IPS-18c (cell line): ENCODE data around the gene TNFRSF12A.

Experiments
- H3K4me3 ChIP-seq: 2 replicates; pipeline ENCODE4 v1.7.0; 2013; ENCODE audit warnings: low read depth, mild to moderate bottlenecking, low read length, moderate library complexity; ENCODE audit not compliant: insufficient read depth
- H3K9me3 ChIP-seq: one replicate; pipeline ENCODE4 v1.6.1; 2013; ENCODE audit warnings: mild to moderate bottlenecking, low read length, moderate library complexity; ENCODE audit not compliant: control insufficient read depth, insufficient read depth

The TNFRSF12A gene

DNA sequence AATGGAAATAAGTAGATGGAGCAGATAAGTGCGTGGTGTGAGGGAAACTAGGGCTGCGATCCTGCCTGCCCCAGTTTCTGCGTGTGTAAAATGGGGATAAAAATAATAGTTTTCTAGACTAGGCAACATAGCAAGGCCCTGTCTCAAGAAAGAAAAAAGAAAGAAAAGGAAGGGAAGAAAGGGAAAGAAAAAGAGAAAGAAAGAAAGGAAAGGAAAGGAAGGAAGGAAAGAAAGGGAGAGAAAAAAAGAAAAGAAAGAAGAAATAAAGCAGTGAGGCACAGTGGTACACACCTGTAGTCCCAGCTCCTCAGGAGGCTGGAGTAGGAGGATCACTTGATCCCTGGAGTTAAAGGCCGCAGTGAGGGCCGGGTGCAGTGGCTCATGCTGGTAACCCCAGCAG, 37.8 kb upstream of the TNFRSF12A start:
- H3K4me3 ChIP-seq = no peak overlapping the region
- peaks cover 2% of the 10 kb centered on the region for H3K9me3 ChIP-seq

DNA sequence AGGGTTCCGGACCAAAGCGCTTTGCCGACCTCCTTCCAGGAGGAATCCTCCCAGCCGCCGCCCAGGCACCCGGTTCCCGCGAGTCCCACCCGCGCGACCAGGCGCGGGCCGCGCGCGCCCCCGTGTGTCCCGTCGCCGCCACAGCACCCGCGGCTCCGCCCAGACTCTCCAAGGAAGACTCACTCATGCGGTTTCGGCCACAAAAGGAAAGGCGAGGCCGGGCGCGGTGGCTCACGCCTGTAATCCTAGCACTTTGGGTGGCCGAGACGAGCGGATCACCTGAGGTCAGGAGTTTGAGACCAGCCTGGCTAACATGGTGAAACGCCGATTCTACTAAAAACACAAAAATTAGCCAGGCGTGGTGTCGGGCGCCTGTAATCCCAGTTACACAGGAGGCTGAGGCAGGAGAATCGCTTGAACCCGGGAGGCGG, 36.4 kb upstream of the TNFRSF12A start:
- peaks cover 2% of the 10 kb centered on the region for H3K9me3 ChIP-seq
- no peak overlapping the region; the same call in 1 of the 2 replicates for H3K4me3 ChIP-seq

DNA sequence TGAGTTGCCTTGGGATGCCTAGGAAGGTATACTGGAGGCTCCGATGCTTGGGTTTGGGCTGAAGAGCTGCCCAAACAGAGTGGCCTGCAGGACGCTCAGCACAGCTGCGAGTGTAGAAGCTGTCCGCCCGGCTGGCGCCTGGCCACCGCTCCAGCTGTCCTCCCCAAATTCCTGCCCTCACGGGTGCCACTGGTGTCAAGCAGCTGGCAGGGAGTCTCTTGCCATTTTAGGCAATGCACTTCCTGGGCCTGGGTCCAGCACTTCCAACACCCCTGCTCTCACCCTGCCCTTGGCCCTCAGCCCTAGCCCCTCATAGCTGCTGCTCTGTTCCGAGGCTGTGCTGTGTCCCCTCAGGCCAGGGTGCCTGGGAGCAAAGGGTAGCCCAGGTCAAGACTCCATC, 34.7 kb upstream of the TNFRSF12A start:
- no peak overlapping the region for H3K4me3 ChIP-seq
- H3K9me3 ChIP-seq = peaks cover 2% of the 10 kb centered on the region

DNA sequence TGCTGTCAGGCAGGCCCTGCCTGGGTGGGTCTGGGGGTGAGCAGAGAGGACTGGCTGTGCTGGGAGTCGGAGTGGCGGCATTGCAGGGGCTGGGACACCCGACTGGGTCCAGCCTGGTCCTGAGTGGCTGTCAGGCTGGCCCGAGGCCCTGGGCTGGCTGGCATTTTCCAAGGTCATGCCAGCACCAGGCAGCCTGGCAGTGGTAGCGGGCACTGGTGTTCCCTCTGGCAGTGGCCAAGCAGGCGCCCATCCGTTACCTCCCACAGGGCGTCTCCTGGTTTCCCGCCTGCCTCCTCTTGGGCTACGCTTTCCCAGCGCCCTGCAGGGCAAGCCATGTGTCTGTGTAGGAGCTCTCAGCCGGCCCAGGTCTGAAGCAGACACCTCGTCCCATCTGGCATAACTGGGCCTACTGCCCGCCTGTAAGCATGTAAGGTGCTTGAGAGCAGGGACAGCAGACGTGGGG, 34.2 kb upstream of the TNFRSF12A start:
- no peak overlapping the region for H3K4me3 ChIP-seq
- H3K9me3 ChIP-seq = peaks cover 2% of the 10 kb centered on the region

DNA sequence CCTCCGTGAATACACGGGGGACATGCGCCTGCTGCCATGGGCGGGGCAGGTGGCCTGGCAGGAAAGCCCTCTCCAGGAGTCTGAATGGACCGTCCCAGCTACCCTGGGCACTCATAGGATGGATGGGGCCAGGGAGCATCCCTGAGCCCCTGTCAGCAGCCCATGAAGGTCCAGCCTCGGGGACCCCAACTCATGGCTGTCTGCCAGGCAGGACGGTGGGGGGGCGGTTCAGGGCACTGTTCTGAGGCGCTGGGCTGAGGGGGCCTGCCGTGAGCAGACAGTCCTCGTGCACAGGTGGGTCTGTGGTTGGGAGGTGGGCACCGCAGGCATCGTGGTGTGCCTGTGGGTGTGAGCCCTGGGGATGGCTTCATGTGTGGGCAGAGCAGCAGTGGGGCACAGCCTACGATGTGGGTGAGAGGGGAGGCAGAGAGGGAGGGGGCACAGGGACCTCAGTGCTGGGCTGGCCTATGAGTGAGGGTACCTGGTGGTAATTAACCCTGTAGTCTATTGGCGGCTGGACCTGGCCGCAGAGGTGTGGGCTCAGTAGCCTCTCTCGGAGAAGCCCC, 33.5 kb upstream of the TNFRSF12A start:
- H3K9me3 ChIP-seq = no peaks in the 10 kb centered on the region
- no peak overlapping the region for H3K4me3 ChIP-seq

DNA sequence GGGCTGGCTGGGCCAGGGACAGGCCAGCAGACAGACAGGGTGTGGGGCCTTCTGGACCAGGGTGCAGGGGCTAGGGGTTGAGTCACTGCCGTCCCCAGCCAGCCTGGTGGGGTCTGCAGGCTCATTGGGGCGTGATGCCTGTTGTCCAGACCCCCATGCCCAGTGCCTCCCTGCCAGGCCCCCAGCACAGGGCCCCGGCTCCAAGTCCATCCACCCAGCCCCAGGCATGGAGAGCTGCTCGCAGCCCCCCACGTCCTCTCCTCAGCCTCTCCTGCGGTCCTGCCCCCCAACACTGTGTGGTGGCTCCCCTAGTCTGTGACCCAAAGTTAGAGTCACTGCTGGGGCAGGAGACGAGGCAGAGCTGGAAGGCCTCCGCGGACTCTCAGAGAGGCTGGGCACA, 32.9 kb upstream of the TNFRSF12A start:
- Histone ChIP-seq H3K4me3 (no peak overlapping the region), H3K9me3 (no peaks in the 10 kb centered on the region)

DNA sequence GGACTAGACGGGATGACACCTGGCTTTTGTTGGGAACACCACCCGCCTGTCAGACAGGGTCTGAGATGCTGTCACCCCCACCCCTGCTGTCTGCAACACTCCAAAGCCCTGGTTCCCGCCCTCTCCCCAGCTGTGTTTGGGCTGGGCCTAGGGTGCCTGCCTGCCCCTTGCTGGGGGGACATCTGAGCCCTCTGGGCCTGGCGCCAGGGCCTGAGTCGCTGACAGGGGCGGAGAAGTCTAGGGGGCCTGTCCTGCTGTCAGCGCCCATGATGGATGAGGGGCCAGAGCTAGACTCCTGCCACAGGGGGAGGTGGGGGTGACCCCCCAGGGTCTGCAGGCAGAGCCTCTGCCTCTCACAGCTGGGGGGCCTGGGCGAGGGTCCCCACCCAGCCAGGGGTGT, 32.3 kb upstream of the TNFRSF12A start:
- Histone ChIP-seq H3K9me3 (no peaks in the 10 kb centered on the region), H3K4me3 (no peak overlapping the region)

DNA sequence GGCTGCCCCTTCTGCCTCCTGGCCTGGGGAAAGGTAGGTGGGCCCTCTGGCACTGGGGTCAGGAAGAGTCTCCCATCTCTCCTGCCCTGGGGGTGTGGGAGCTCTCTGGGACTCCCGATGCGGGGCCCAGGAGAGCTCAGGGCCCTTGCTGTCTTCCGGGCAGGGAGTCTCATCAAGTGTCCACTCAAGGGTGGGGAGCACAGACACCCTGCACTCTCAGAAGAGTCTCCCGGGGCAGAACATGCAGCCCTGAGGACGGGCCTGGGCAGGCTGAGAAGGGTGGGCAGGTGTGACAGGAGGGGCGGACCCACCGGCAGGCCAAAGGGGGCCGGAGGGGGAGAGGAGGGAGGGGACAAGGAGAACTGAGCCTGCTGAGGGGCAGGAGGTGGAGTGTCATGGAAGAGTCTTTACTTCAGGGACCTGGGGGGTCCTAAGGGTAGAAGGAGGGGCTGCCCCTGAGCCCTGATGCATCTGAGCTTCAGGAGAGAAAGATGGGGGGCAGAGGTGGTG, 31.5 kb upstream of the TNFRSF12A start:
- Histone ChIP-seq H3K9me3 (no peaks in the 10 kb centered on the region), H3K4me3 (no peak overlapping the region)

DNA sequence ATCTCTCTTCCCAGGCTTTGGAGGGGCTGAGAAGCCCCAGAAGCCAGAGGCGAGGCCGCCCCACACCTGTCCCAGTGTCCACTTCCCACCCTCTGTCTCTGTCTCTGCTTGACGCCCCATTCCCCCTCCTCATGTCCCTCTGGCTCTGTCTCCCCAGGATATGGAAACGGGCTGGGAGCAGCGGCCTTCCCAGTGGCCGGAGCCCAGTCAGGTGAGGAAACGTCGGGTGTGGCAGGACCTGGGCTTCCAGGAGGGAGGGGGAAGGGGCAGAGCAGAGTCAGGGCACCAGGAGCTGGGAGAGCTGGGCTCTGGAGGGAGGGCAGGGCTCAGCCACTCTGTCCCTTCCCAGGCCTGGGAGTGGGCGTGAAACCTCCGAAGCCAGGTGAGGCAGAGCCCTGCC, 29.3 kb upstream of the TNFRSF12A start:
- Histone ChIP-seq H3K9me3 (no peaks in the 10 kb centered on the region), H3K4me3 (no peak overlapping the region)

DNA sequence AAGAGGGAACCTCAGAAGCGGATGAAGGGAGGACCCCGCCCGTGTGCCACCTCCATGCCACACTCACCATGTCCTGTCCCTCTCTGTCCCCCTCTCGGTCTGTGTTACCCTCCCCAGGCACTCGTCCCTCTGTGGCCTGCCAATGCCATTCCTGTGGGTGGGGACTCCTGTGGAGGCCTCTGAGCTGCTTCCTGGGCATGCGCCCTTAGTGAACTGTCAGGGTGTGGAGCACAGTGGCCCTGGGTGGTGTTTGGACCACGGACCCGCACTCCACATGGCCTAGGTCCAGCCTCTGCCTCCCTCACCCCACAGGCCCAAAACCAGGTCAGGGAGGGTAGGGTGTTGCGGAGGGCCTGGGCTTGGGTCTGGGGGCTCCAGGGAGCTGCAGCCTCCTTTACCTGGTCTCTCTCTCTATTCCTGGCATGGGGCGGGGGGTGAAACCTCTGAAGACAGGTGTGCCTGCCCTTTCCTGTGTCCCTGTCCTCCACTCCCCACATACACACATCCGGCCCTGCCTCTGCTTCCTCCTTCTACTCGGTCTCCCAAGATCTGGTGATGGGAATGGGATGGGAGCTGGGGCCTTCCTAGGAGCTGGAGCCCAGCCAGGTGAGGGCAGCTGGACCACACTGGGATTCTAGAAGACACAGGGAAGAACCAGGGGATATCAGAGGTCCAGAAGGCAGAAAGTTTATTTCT, 28.5 kb upstream of the TNFRSF12A start:
- H3K4me3 ChIP-seq = no peak overlapping the region

DNA sequence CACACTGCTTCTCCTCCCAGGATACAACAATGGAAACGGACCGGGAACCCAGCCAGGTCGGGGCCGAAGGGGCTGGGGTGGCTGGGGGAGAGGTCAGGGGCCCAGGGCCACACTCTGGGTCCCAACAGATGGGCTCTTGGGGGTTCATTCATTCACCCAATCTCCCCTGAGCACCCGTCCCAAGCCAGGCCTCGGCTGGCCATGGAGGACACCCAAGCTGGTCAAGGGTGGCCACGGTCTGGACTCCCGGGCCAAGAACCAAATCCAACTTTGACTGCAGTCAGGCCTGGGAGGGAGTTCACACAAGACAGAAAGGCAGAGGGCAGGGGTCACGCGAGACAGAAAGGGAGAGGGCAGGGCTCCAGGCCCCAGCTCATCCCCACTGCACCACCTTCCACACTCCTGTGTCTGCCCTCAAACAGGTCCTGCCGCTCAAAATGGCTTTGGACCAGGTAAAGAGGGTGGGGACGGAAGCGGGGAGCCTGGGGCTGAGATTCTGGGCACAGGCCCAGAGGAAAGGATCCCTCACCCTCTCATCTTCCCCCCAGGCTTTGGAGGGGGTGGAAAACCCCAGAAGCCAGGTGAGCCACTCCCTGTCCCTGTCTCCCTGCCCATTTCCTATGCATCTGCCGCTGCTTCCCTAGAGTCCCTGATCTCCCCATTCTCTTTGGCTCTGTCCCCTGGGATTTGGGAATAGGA, 27.6 kb upstream of the TNFRSF12A start:
- no peaks in the 10 kb centered on the region for H3K9me3 ChIP-seq
- H3K4me3 ChIP-seq = no peak overlapping the region

More for the DNA sequence above, 28.5 kb upstream of the TNFRSF12A start:
- no peaks in the 10 kb centered on the region for H3K9me3 ChIP-seq

DNA sequence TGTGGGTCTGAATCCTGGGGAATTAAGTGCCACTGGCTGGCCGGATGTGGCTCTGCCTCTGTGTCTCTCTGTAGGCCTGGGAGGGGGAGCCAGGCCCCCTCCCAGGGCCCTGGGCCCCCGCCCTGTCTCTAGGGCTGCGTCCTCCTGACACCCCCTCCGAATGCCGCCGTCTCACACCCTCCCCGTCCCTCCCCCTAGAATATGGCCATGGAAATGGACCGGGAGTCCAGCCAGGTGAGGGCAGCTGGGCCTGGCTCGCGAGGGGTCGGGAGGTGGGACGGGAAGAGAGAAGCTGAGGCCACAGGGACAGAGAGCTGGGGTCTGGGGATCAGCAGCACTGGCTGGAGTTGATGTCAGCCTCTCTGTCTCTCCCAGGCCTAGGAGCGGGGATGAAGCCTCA, 23.9 kb upstream of the TNFRSF12A start:
- Histone ChIP-seq H3K9me3 (no peaks in the 10 kb centered on the region), H3K4me3 (no peak overlapping the region)

DNA sequence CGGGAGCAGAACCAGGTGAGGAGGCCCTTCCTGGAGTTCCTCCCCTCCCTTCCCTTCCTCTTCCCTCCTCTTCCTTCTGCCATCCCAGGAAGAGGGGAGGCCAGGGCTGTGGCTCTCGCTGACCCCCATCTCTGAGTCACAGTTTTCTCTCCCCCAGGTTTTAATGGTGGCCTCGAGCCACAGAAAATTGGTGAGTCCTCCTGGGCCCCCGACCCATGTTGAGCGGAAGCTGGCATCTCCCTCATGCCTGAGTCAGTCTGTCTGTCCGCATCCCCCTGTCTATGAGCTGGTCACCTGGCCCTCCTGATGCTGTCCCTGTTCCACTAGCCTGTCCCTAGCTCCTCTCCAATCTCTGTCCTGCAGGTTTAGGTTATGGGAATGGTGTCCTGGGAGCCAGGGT, 20.2 kb upstream of the TNFRSF12A start:
- Histone ChIP-seq H3K4me3 (no peak overlapping the region), H3K9me3 (no peaks in the 10 kb centered on the region)

DNA sequence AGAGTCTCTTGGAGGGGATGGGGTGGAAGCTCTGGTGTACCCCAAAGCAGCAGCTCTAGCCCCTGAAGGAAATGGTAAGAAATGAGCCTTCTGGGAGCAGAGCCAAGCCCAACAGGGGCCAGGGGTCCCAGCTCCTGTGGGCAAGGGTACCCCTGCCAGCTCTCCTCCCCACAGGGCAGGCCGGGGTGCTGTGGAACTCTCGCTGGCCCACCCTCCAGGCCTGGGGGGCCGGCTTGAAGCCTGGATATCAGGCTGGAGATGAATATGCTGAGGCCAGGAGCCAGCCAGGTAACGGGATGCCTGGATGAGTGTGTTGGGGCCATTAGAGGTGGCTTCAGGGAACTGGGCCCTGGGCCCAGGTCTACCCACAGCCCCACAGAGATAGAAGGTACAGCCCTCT, 19.6 kb upstream of the TNFRSF12A start:
- no peak overlapping the region for H3K4me3 ChIP-seq

DNA sequence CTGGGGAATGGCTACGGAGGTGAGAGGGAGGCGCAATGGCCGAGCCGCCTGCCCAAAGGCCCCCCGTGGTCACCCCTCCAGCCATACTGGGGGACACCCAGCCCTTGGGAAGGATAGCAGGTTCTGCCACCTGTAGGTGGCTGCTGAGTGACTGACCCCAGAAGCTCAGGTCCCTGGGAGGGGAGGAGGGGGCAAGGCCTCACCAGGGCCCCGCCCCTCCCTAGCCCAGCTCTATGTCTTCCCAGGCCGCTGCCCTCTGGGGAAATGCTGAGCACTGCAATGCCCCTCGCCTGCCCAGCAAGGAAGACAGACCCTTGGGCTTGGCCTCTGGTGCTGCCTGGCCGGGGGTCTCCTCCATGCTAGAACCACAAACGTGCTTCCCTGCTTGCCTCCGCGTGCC, 18.9 kb upstream of the TNFRSF12A start:
- no peak overlapping the region for H3K4me3 ChIP-seq
- H3K9me3 ChIP-seq = no peaks in the 10 kb centered on the region

More for the DNA sequence above, 19.6 kb upstream of the TNFRSF12A start:
- H3K9me3 ChIP-seq = no peaks in the 10 kb centered on the region

DNA sequence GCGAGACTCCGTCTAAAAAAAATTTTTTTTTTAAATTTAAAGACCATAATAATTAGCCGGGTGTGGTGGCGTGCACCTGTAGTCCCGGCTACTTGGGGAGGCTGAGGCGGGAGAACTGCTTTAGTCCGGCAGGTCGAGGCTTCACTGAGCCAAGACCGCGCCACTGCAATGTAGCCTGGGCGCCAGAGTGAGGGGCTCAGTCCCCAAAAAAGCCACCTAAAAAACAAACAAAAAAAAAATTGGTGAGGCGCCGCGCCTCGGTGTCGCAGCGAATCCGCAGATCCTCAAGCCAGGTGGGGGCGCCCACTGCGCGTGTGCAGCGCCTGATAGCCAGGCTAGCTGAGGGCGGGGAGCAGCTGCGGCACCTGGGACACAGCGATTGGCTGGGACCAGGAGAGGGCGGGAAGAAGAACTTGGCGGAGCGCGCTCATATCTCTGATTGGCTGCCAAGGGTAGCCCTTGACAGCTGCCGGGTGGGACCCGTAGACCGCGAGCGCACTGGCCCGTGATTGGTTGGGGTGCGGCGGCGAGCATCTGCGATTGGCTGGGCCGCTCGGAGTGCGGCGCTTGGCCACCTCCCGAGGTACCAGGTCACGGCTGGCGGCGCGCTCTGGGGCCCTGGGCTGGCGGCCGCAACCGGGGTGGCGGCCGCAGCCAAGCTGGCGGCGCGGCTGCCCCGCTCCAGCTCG, 16.4 kb upstream of the TNFRSF12A start:
- H3K4me3 ChIP-seq = no peak overlapping the region
- H3K9me3 ChIP-seq = no peaks in the 10 kb centered on the region

DNA sequence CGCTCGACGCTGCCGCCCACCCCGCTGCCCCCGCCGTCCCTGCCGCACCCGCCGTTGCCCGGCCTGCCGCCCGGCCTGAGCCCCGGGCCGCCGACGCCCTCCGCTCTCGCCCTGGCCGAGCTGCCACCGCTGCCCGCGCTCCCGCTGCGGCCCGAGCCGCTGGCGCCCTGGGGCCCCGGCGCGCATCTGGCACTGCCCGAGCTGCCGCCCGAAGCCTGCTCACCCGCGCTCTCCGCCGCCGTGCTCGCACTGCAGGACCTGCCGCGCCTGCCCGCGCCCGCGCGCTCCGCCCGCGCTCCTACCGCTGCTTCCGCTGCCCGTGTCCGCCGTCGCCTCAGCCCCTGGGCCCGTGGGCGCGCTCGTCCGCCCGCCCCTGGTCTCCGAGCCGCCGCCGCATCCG, 15.8 kb upstream of the TNFRSF12A start:
- no peak overlapping the region for H3K4me3 ChIP-seq

More for the DNA sequence above, 15.8 kb upstream of the TNFRSF12A start:
- no peaks in the 10 kb centered on the region for H3K9me3 ChIP-seq
